ENCODE data around the gene TPH1. TPM values are rescaled to one million over a fixed set of nuclear protein-coding genes. Genes with fewer than 3 reads are reported as not detected.

Gene TPH1
- total and polyA plus RNA-seq, 10 of the 15 experiments (the other 5 are each of a cell fraction or from before 2014, with no cell fraction given) = 0.05 to 0.82 (median 0.29) TPM

DNA sequence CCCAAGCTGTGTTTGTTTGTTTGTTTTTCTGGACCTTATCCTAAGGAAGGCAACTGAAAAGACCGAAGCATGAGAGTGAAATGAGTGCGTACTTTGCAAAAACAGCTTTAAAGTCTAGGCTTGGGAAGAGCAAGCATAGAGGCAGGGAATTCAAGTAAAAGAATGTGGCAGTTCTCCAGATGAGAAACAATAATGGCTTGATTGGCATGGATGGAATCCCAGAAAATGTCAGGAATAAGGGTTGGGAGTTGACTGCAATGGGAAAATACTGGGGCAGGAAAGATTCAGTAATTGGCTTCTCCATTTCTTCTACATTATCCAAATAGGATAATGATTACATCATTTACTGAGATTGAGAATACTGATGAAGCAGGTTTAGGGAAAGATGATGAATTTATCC, 42.3 kb upstream of the TPH1 start:
- no peaks in the 10 kb centered on the region for H3K79me2 ChIP-seq (ENCODE audit: control insufficient read depth, insufficient read depth, low read length)
- in situ Hi-C loops (cut with MboI) = no loop called here
- no peak overlapping the region for H3K27ac ChIP-seq (ENCODE audit: control insufficient read depth, insufficient read depth)
- no peak overlapping the region for H3K4me3 ChIP-seq
- ChIA-PET SMC1A (ENCODE audit: uncharacterized antibody, unreplicated experiment) (interaction anchor here (2.2 kb wide), 1 partner anchor 18 kb away, joined by 6 read pairs; the partner anchor contains the start of gene SAAL1), CTCF (interaction anchor here (0.5 to 1.2 kb wide), 2 partner anchors 11 to 97 kb away, joined by 3 to 4 read pairs; no protein-coding TSS in a partner anchor), RAD21 (ENCODE audit: unreplicated experiment) (no interaction called here), POLR2A (no interaction called here)
- no peak for TF ChIP-seq KLF5 (IDR thresholded peaks at IDR 0.05; ENCODE audit: partially characterized antibody)
- TF ChIP-seq, protein P1, sequence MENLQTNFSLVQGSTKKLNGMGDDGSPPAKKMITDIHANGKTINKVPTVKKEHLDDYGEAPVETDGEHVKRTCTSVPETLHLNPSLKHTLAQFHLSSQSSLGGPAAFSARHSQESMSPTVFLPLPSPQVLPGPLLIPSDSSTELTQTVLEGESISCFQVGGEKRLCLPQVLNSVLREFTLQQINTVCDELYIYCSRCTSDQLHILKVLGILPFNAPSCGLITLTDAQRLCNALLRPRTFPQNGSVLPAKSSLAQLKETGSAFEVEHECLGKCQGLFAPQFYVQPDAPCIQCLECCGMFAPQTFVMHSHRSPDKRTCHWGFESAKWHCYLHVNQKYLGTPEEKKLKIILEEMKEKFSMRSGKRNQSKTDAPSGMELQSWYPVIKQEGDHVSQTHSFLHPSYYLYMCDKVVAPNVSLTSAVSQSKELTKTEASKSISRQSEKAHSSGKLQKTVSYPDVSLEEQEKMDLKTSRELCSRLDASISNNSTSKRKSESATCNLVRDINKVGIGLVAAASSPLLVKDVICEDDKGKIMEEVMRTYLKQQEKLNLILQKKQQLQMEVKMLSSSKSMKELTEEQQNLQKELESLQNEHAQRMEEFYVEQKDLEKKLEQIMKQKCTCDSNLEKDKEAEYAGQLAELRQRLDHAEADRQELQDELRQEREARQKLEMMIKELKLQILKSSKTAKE (IDR thresholded peaks at IDR 0.05; ENCODE audit: low read depth, poor library complexity, severe bottlenecking) = no peak
- TF ChIP-seq, protein P2, sequence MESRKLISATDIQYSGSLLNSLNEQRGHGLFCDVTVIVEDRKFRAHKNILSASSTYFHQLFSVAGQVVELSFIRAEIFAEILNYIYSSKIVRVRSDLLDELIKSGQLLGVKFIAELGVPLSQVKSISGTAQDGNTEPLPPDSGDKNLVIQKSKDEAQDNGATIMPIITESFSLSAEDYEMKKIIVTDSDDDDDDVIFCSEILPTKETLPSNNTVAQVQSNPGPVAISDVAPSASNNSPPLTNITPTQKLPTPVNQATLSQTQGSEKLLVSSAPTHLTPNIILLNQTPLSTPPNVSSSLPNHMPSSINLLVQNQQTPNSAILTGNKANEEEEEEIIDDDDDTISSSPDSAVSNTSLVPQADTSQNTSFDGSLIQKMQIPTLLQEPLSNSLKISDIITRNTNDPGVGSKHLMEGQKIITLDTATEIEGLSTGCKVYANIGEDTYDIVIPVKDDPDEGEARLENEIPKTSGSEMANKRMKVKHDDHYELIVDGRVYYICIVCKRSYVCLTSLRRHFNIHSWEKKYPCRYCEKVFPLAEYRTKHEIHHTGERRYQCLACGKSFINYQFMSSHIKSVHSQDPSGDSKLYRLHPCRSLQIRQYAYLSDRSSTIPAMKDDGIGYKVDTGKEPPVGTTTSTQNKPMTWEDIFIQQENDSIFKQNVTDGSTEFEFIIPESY (IDR thresholded peaks at IDR 0.05) = no peak
- no peak overlapping the region for H2AFZ ChIP-seq (ENCODE audit: control insufficient read depth, low read depth, low read length)
- H3K4me2 ChIP-seq (ENCODE audit: control insufficient read depth, insufficient read depth) = no peak overlapping the region
- H3K4me1 ChIP-seq (ENCODE audit: control insufficient read depth, insufficient read depth, low read length) = no peaks in the 10 kb centered on the region
- ATAC-seq (no peak), FAIRE-seq (no peak), DNase-seq (ENCODE audit: low read depth, low spot score) (no peak)
- H3K9me3 ChIP-seq (replicated peaks; ENCODE audit: control insufficient read depth, insufficient read depth, low read length) = no peaks in the 10 kb centered on the region
- peaks cover 0 to 3% of the 10 kb centered on the region in 2 experiments for H3K36me3 ChIP-seq (ENCODE audit: control insufficient read depth in 2 of 2, insufficient read depth in 2 of 2, low read length in 1 of 2)
- H3K9ac ChIP-seq (ENCODE audit: control insufficient read depth, insufficient read depth, low read length) = no peak overlapping the region
- H4K20me1 ChIP-seq (ENCODE audit: control insufficient read depth, insufficient read depth) = no peaks in the 10 kb centered on the region
- no peaks in the 10 kb centered on the region for H3K27me3 ChIP-seq (replicated peaks in 1 of 2; ENCODE audit: control insufficient read depth in 2 of 2, insufficient read depth in 2 of 2, low read length in 1 of 2)
- BruUV-seq (replicated peaks) = no TSS peak
- WGBS (ENCODE audit: insufficient coverage, insufficient replicate concordance, low lambda C conversion rate, missing lambda C conversion rate) = 97% methylated on average over 2 of the region's 2 CpGs
- intact Hi-C loops (cut with micrococcal nuclease; ENCODE audit: unreplicated experiment) = no loop called here
